ENCODE results near the gene VAV1. TPM values are rescaled to one million over a fixed set of nuclear protein-coding genes. Genes with fewer than 3 reads are reported as not detected.

Gene VAV1
- polyA plus RNA-seq, 2 of the 4 experiments (the other 2 are of a cell fraction), result 5.6 to 7.5 TPM

- CTCF ChIA-PET, result interaction anchor here (0.6 to 2.8 kb wide), 3 partner anchors 29 to 96 kb away, joined by 3 to 14 read pairs (median 4); partner anchors contain the start of gene GPR108
- FAIRE-seq, result no peak
- H3K4me3 ChIP-seq, result peak overlapping the region; percentile 60
- WGBS (ENCODE audit: missing lambda C conversion rate), result 3% methylated on average over 13 of the region's 15 CpGs
- peak overlapping the region; percentile 76 to 89 for H3K27ac ChIP-seq
- POLR2A ChIA-PET, result interaction anchor here (1.1 to 2.1 kb wide), 2 partner anchors 27 to 34 kb away, joined by 3 to 10 read pairs; partner anchors contain the start of gene TRIP10
- no peak for TF ChIP-seq HOXA7 (CRISPR knock-in tag; IDR thresholded peaks at IDR 0.05)
- peak; percentile 38; the same call in 1 of the 2 replicates for TF ChIP-seq MAX (IDR thresholded peaks at IDR 0.05)
- H3K4me2 ChIP-seq, result peak overlapping the region; percentile 84
- DNase-seq (ENCODE audit: low read depth in 1 of 2, low spot score in 1 of 2), result no peak
- peak; percentile 36 to 40 for ATAC-seq
- H3K4me1 ChIP-seq, result peaks cover 22% of the 10 kb centered on the region
- no peaks in the 10 kb centered on the region for H3K9me3 ChIP-seq
Observed at GRCh38 chr19:6767081-6767356, 5.5 kb upstream of the VAV1 start.

- POLR2A ChIA-PET, result interaction anchor here (1.1 to 2.1 kb wide), 2 partner anchors 28 to 34 kb away, joined by 3 to 10 read pairs; partner anchors contain the start of gene TRIP10
Observed at GRCh38 chr19:6767357-6768235, 4.9 kb upstream of the VAV1 start, which contains the start of gene SH2D3A. Gene SH2D3A, minus strand, starts transcription at chr19:6767435. Its CDS starts 3,687 bp downstream, at chr19:6763748.

GRCh38 chr19:6768236-6768785 lies 4.2 kb upstream of the VAV1 start:
- FAIRE-seq (no peak), DNase-seq (ENCODE audit: low read depth in 1 of 2, low spot score in 1 of 2) (no peak), ATAC-seq (no peak)
- peak overlapping the region; percentile 60 for H3K4me3 ChIP-seq
- ChIA-PET POLR2A (interaction anchor here (2.1 kb wide), 1 partner anchor 33 kb away, joined by 10 read pairs; no protein-coding TSS in a partner anchor), CTCF (interaction anchor here (0.7 to 4.8 kb wide), 11 partner anchors 11 to 251 kb away, joined by 3 to 20 read pairs (median 4); partner anchors contain the start of gene GPR108)
- TF ChIP-seq CEBPB (IDR thresholded peaks at IDR 0.05) (no peak), BHLHE40 (IDR thresholded peaks at IDR 0.05; ENCODE audit: low read depth, low read length) (no peak), MAFK (IDR thresholded peaks at IDR 0.05; ENCODE audit: partially characterized antibody) (no peak), ZSCAN20 (CRISPR knock-in tag; IDR thresholded peaks at IDR 0.05) (no peak)
- TF ChIP-seq, protein P1, sequence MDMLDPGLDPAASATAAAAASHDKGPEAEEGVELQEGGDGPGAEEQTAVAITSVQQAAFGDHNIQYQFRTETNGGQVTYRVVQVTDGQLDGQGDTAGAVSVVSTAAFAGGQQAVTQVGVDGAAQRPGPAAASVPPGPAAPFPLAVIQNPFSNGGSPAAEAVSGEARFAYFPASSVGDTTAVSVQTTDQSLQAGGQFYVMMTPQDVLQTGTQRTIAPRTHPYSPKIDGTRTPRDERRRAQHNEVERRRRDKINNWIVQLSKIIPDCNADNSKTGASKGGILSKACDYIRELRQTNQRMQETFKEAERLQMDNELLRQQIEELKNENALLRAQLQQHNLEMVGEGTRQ (IDR thresholded peaks at IDR 0.05), result no peak
- H3K27ac ChIP-seq, result peak overlapping the region; percentile 76 to 87
- H3K4me2 ChIP-seq, result peak overlapping the region; percentile 84
- H3K9me3 ChIP-seq, result no peaks in the 10 kb centered on the region
- 47% methylated on average over 8 of the region's 8 CpGs for WGBS (ENCODE audit: missing lambda C conversion rate)
- H3K4me1 ChIP-seq, result peaks cover 22% of the 10 kb centered on the region

More at GRCh38 chr19:6767357-6768235, 4.9 kb upstream of the VAV1 start, which contains the start of gene SH2D3A:
- CTCF ChIA-PET, result interaction anchor here (1.0 to 2.8 kb wide), 4 partner anchors 29 to 96 kb away, joined by 3 to 14 read pairs (median 6); partner anchors contain the start of gene GPR108
- no peak for TF ChIP-seq CBX8 (IDR thresholded peaks at IDR 0.05)
- TF ChIP-seq ZFP36 (IDR thresholded peaks at IDR 0.05; ENCODE audit: borderline replicate concordance, partially characterized antibody), result peak; percentile 99
- TF ChIP-seq CBX2 (IDR thresholded peaks at IDR 0.05; ENCODE audit: borderline replicate concordance, low read depth), result no peak
- no peak for TF ChIP-seq CTCF (IDR thresholded peaks at IDR 0.05)
- TF ChIP-seq ZSCAN20 (CRISPR knock-in tag; IDR thresholded peaks at IDR 0.05), result no peak
- no peak for TF ChIP-seq JUNB (IDR thresholded peaks at IDR 0.05)
- no peak; the same call in none of the 2 replicates for TF ChIP-seq MAX (IDR thresholded peaks at IDR 0.05)
- no peak for TF ChIP-seq SMC3 (IDR thresholded peaks at IDR 0.05)
- TF ChIP-seq, protein P2, sequence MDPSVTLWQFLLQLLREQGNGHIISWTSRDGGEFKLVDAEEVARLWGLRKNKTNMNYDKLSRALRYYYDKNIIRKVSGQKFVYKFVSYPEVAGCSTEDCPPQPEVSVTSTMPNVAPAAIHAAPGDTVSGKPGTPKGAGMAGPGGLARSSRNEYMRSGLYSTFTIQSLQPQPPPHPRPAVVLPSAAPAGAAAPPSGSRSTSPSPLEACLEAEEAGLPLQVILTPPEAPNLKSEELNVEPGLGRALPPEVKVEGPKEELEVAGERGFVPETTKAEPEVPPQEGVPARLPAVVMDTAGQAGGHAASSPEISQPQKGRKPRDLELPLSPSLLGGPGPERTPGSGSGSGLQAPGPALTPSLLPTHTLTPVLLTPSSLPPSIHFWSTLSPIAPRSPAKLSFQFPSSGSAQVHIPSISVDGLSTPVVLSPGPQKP (IDR thresholded peaks at IDR 0.05; ENCODE audit: low read depth, low read length), result no peak
- TF ChIP-seq KDM1A (IDR thresholded peaks at IDR 0.05; ENCODE audit: low read depth), result peak; percentile 56; the same call in 1 of the 2 replicates
- TF ChIP-seq ZC3H11A (IDR thresholded peaks at IDR 0.05), result no peak
- TF ChIP-seq PHF8 (IDR thresholded peaks at IDR 0.05; ENCODE audit: borderline replicate concordance, low read depth), result no peak
- TF ChIP-seq, protein P3, sequence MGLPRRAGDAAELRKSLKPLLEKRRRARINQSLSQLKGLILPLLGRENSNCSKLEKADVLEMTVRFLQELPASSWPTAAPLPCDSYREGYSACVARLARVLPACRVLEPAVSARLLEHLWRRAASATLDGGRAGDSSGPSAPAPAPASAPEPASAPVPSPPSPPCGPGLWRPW (IDR thresholded peaks at IDR 0.05), result no peak
- TF ChIP-seq ESRRA (IDR thresholded peaks at IDR 0.05; ENCODE audit: borderline replicate concordance, low read length), result no peak
- TF ChIP-seq KDM5A (IDR thresholded peaks at IDR 0.05), result no peak
- Histone ChIP-seq H3K9me3 (no peaks in the 10 kb centered on the region), H3K27ac (peak within 1 kb of the TSS; percentile 76 to 89), H3K4me1 (peaks cover 22% of the 10 kb centered on the region), H3K4me3 (peak within 1 kb of the TSS; percentile 60), H3K4me2 (peak within 1 kb of the TSS; percentile 84)
- peak; percentile 77 to 96 for DNase-seq (ENCODE audit: low read depth in 1 of 2, low spot score in 1 of 2)
- no peak for FAIRE-seq
- 2% methylated on average over 28 of the region's 47 CpGs for WGBS (ENCODE audit: missing lambda C conversion rate)
- peak; percentile 80 to 86 for ATAC-seq

Data from A549 (cell line).